ENCODE measurements around the gene TSPO2. TPM values are rescaled to one million over a fixed set of nuclear protein-coding genes. Genes with fewer than 3 reads are reported as not detected.

The TSPO2 gene
- total RNA-seq, 3 donors from 2014 or later: not detected

DNA sequence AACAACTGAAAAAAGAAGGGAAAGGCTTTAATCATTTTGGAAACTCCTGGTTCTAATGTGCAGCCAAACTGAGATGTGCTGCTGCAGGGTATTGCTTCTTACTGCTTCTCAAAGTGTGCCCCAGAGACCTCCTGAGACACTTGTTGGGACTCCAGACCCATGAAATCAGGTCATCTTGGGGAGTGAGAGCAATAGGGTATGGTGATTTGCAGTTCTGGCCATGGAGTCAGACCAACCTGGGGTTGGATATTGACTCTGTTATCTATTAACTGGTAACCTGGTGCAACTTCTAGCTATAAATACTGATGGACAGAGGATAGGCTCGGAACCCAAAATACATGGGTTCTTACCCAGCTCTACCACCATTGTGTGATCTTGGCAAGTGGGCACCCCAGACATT lies 3.8 kb downstream of the TSPO2 start:
- intact Hi-C loops (cut with DNase I; ENCODE audit: low total_unique reads): no loop called here
- no peak for TF ChIP-seq POLR2A (IDR thresholded peaks at IDR 0.05)
- TF ChIP-seq, protein P1, sequence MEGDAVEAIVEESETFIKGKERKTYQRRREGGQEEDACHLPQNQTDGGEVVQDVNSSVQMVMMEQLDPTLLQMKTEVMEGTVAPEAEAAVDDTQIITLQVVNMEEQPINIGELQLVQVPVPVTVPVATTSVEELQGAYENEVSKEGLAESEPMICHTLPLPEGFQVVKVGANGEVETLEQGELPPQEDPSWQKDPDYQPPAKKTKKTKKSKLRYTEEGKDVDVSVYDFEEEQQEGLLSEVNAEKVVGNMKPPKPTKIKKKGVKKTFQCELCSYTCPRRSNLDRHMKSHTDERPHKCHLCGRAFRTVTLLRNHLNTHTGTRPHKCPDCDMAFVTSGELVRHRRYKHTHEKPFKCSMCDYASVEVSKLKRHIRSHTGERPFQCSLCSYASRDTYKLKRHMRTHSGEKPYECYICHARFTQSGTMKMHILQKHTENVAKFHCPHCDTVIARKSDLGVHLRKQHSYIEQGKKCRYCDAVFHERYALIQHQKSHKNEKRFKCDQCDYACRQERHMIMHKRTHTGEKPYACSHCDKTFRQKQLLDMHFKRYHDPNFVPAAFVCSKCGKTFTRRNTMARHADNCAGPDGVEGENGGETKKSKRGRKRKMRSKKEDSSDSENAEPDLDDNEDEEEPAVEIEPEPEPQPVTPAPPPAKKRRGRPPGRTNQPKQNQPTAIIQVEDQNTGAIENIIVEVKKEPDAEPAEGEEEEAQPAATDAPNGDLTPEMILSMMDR (IDR thresholded peaks at IDR 0.05): no peak
- no peak for TF ChIP-seq POLR2AphosphoS5 (IDR thresholded peaks at IDR 0.05)
- no peak for DNase-seq (ENCODE audit: low spot score in 2 of 2)
- no peaks in the 10 kb centered on the region for H3K9me3 ChIP-seq
- no peak overlapping the region for H3K27ac ChIP-seq
- no peak overlapping the region for H3K4me3 ChIP-seq
- H3K27me3 ChIP-seq: no peaks in the 10 kb centered on the region
- H3K36me3 ChIP-seq: no peaks in the 10 kb centered on the region
- no peaks in the 10 kb centered on the region for H3K4me1 ChIP-seq

GRCh38 chr6:41047306-41047705 lies 5.0 kb downstream of the TSPO2 start:
- Histone ChIP-seq H3K36me3 (no peaks in the 10 kb centered on the region), H3K4me3 (no peak overlapping the region), H3K27me3 (no peaks in the 10 kb centered on the region), H3K27ac (no peak overlapping the region), H3K9me3 (no peaks in the 10 kb centered on the region), H3K4me1 (no peaks in the 10 kb centered on the region)
- DNase-seq (ENCODE audit: low spot score in 2 of 2): no peak
- TF ChIP-seq POLR2AphosphoS5 (IDR thresholded peaks at IDR 0.05): no peak
- TF ChIP-seq POLR2A (IDR thresholded peaks at IDR 0.05): no peak
- TF ChIP-seq, protein P1 (IDR thresholded peaks at IDR 0.05): no peak
- intact Hi-C loops (cut with DNase I; ENCODE audit: low total_unique reads): no loop called here

DNA sequence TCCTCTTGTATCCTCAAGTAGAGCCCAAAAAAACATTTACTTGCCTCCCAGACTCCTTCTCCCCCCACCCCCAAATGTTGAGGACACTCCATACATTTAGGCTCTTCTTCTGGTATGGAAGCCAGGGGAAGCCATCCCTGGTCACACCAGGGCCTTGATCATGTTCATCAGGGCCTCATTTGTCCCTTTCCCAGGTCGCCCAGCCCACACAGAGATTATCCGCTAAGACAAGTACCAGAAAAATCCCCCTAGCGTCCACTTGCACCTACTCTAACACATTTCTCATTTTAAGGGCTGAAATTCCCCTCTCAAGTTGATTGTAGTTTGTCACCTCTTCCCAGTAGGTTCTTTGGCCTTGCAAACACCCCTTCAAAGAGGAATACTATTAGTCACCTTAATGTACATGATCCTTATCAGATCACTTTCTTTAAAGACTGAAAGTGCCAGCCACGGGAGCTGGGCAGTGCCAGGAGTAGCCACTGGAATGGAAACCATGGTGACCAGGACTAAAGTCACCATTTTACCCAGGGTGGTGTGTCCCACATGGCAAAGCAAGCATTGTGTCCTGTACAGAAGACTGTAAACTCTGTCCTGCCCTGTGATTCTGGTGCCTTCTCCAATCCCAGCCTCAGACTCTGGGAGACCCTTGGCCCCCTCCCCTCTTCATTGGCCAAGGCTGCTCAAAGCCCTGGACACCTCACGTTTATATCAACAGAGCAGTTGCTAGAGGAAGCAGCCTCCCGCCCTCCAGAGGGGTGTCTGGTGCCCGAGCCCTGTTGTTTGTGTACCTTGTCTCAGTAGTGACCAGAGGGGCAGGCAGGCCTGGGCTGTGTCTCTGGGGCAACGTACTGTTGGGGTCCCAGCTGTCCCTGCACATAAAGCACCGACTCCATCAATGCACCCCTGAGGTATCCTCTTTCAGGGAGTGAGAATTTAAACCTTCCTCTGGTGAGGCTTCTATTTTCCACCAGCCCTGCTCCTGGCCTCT lies 5.8 kb downstream of the TSPO2 start:
- H3K27me3 ChIP-seq: no peaks in the 10 kb centered on the region
- no peaks in the 10 kb centered on the region for H3K36me3 ChIP-seq
- no peaks in the 10 kb centered on the region for H3K9me3 ChIP-seq
- H3K4me1 ChIP-seq: no peaks in the 10 kb centered on the region
- DNase-seq (ENCODE audit: low spot score in 2 of 2): no peak
- no peak for TF ChIP-seq POLR2A (IDR thresholded peaks at IDR 0.05)
- TF ChIP-seq, protein P1 (IDR thresholded peaks at IDR 0.05): no peak
- no peak for TF ChIP-seq POLR2AphosphoS5 (IDR thresholded peaks at IDR 0.05)
- intact Hi-C loops (cut with DNase I; ENCODE audit: low total_unique reads): no loop called here
- H3K4me3 ChIP-seq: no peak overlapping the region
- H3K27ac ChIP-seq: no peak overlapping the region

- intact Hi-C loops (cut with DNase I; ENCODE audit: low total_unique reads): no loop called here
- TF ChIP-seq POLR2AphosphoS5 (IDR thresholded peaks at IDR 0.05) (no peak), POLR2A (IDR thresholded peaks at IDR 0.05) (no peak)
- TF ChIP-seq, protein P1 (IDR thresholded peaks at IDR 0.05): no peak
These were observed 7.3 kb downstream of the TSPO2 start for GRCh38 chr6:41049521-41049920.

GRCh38 chr6:41049955-41050354 lies 7.7 kb downstream of the TSPO2 start:
- intact Hi-C loops (cut with DNase I; ENCODE audit: low total_unique reads): no loop called here
- no peak overlapping the region for H3K27ac ChIP-seq
- no peaks in the 10 kb centered on the region for H3K4me1 ChIP-seq
- no peak overlapping the region for H3K4me3 ChIP-seq
- DNase-seq (ENCODE audit: low spot score in 2 of 2): no peak
- H3K27me3 ChIP-seq: no peaks in the 10 kb centered on the region
- TF ChIP-seq POLR2AphosphoS5 (IDR thresholded peaks at IDR 0.05) (no peak), POLR2A (IDR thresholded peaks at IDR 0.05) (no peak)
- TF ChIP-seq, protein P1 (IDR thresholded peaks at IDR 0.05): no peak
- H3K9me3 ChIP-seq: no peaks in the 10 kb centered on the region
- H3K36me3 ChIP-seq: no peaks in the 10 kb centered on the region

More at GRCh38 chr6:41049521-41049920, 7.3 kb downstream of the TSPO2 start:
- H3K27me3 ChIP-seq: no peaks in the 10 kb centered on the region
- H3K36me3 ChIP-seq: no peaks in the 10 kb centered on the region
- no peaks in the 10 kb centered on the region for H3K9me3 ChIP-seq
- H3K4me3 ChIP-seq: no peak overlapping the region
- no peaks in the 10 kb centered on the region for H3K4me1 ChIP-seq
- no peak for DNase-seq (ENCODE audit: low spot score in 2 of 2)
- no peak overlapping the region for H3K27ac ChIP-seq
